GM03348 (cell line): ENCODE measurements around the gene UBR2.
"Not testable (repeated sequence)": the region's sequence is repeated elsewhere in the genome, so short reads cannot be mapped to it uniquely, and the experiment has no call there.

Experiments used
- DNase-seq: peaks from one replicate; pipeline ENCODE4 v3.0.0; 2012; ENCODE audit warnings: low spot score

The UBR2 gene

GRCh38 chr6:42727627-42728026 is 163.8 kb downstream of the UBR2 start:
- no peak for DNase-seq

GRCh38 chr6:42729731-42730130 is 165.9 kb downstream of the UBR2 start:
- peak; percentile 14 for DNase-seq

GRCh38 chr6:42733867-42734481 is 170.1 kb downstream of the UBR2 start:
- DNase-seq = not testable (repeated sequence)

GRCh38 chr6:42735976-42736375 is 172.1 kb downstream of the UBR2 start:
- DNase-seq = no peak

GRCh38 chr6:42740725-42741124 is 176.9 kb downstream of the UBR2 start:
- peak; percentile 28 for DNase-seq

- DNase-seq = peak; percentile 32
Measured at GRCh38 chr6:42742116-42742894, 178.5 kb downstream of the UBR2 start.
